HEK293 (cell line): ENCODE results near the gene PTPRK.

Experiments used
- CTCF ChIA-PET: fragments of 350-600 bp; formaldehyde crosslinking; extraction: SDS; loops from one replicate; lab custom pipeline; 2021; ENCODE audit warnings: antibody characterized with exemption; lab: Yijun Ruan, JAX
- POLR2A ChIA-PET: fragments of 300-600 bp; formaldehyde crosslinking; extraction: SDS; loops from one replicate; lab custom pipeline; 2020; ENCODE audit warnings: antibody characterized with exemption, inconsistent platforms; lab: Yijun Ruan, JAX
- H3K27ac ChIP-seq: fragments of 200-500 bp; sonication (Bioruptor generic); 2 replicates; pipeline ENCODE4 v1.5.1; 2014; ENCODE audit warnings: low read depth, low read length, control low read depth, inconsistent platforms; ENCODE audit errors: extremely low read depth
- H3K36me3 ChIP-seq, 2 experiments: fragments of 200-500 bp in 1 of 2; sonication (Bioruptor generic) in 1 of 2; 1 replicate in 1 of 2; 2 replicates in 1 of 2; pipeline ENCODE4 v1.5.1; 2014 to 2017; ENCODE audit warnings: inconsistent platforms in 2 of 2, low read length in 2 of 2; ENCODE audit not compliant: control insufficient read depth in 2 of 2, insufficient read depth in 1 of 2
- H3K4me1 ChIP-seq: fragments of 200-500 bp; sonication (Bioruptor generic); 2 replicates; pipeline ENCODE4 v1.5.1; 2014; ENCODE audit warnings: mild to moderate bottlenecking, low read length, inconsistent platforms; ENCODE audit not compliant: control insufficient read depth, insufficient read depth
- H3K4me3 ChIP-seq: 2 replicates; pipeline ENCODE4 v1.5.1; 2011; ENCODE audit warnings: low read depth, mild to moderate bottlenecking, control low read depth, low read length, moderate library complexity
- H3K9me3 ChIP-seq: fragments of 200-500 bp; sonication (Bioruptor generic); 2 replicates; pipeline ENCODE4 v1.5.1; 2014; ENCODE audit warnings: low read depth, low read length, inconsistent platforms; ENCODE audit not compliant: control insufficient read depth, insufficient read depth
- ATF2 ChIP-seq: fragments of 450-650 bp; formaldehyde crosslinking; IDR thresholded peaks from 2 replicates; pipeline ENCODE4 v1.5.1; 2016; ENCODE audit warnings: missing biosample characterization, missing genetic modification characterization, low read depth
- OSR2 ChIP-seq: fragments of 450-650 bp; formaldehyde crosslinking; IDR thresholded peaks from 2 replicates; pipeline ENCODE4 v1.5.1; 2016; ENCODE audit warnings: missing biosample characterization, missing genetic modification characterization
- PRDM1 ChIP-seq: fragments of 450-650 bp; formaldehyde crosslinking; IDR thresholded peaks from 2 replicates; pipeline ENCODE4; 2016; ENCODE audit warnings: missing biosample characterization, missing genetic modification characterization
- PRDM6 ChIP-seq: fragments of 450-650 bp; formaldehyde crosslinking; IDR thresholded peaks from 2 replicates; pipeline ENCODE4 v1.5.1; 2017; ENCODE audit warnings: missing biosample characterization, missing genetic modification characterization
- ZBTB1 ChIP-seq: fragments of 450-650 bp; formaldehyde crosslinking; IDR thresholded peaks from 2 replicates; pipeline ENCODE4 v1.5.1; 2016; ENCODE audit warnings: missing biosample characterization, missing genetic modification characterization
- ZBTB21 ChIP-seq: fragments of 450-650 bp; formaldehyde crosslinking; IDR thresholded peaks from 2 replicates; pipeline ENCODE4 v1.5.1; 2017; ENCODE audit warnings: missing biosample characterization, missing genetic modification characterization
- ZFP41 ChIP-seq: fragments of 450-650 bp; formaldehyde crosslinking; IDR thresholded peaks from 2 replicates; pipeline ENCODE4 v1.5.1; 2016; ENCODE audit warnings: missing biosample characterization, missing genetic modification characterization, borderline replicate concordance
- ZNF148 ChIP-seq: fragments of 450-650 bp; formaldehyde crosslinking; IDR thresholded peaks from 2 replicates; pipeline ENCODE4 v1.5.0; 2017; ENCODE audit warnings: missing biosample characterization, missing genetic modification characterization, borderline replicate concordance
- ZNF2 ChIP-seq: fragments of 450-650 bp; formaldehyde crosslinking; IDR thresholded peaks from 2 replicates; pipeline ENCODE4 v1.5.1; 2016; ENCODE audit warnings: missing biosample characterization, missing genetic modification characterization
- ZNF394 ChIP-seq: fragments of 450-650 bp; formaldehyde crosslinking; IDR thresholded peaks from 2 replicates; pipeline ENCODE4 v1.5.1; 2016; ENCODE audit warnings: missing biosample characterization, missing genetic modification characterization, mild to moderate bottlenecking, moderate library complexity, borderline replicate concordance
- ZNF548 ChIP-seq: fragments of 450-650 bp; formaldehyde crosslinking; IDR thresholded peaks from 2 replicates; pipeline ENCODE4 v1.5.1; 2016; ENCODE audit warnings: missing biosample characterization, missing genetic modification characterization
- ZNF629 ChIP-seq: fragments of 450-650 bp; formaldehyde crosslinking; IDR thresholded peaks from 2 replicates; pipeline ENCODE4 v1.5.1; 2017; ENCODE audit warnings: missing biosample characterization, missing genetic modification characterization
- ZNF639 ChIP-seq: fragments of 450-650 bp; formaldehyde crosslinking; IDR thresholded peaks from 2 replicates; pipeline ENCODE4 v1.5.1; 2016; ENCODE audit warnings: missing biosample characterization, missing genetic modification characterization

The PTPRK gene

GRCh38 chr6:128343706-128344105, 176.7 kb downstream of the PTPRK start (continued):
- TF ChIP-seq ZNF639 (tag by site-specific recombination) (no peak), ZBTB1 (no peak)
- TF ChIP-seq, all 188 proteins: peak for 0

- Histone ChIP-seq H3K36me3 (no peaks in the 10 kb centered on the region), H3K9me3 (no peaks in the 10 kb centered on the region), H3K4me1 (peaks cover 20% of the 10 kb centered on the region), H3K27ac (no peak overlapping the region), H3K4me3 (no peak overlapping the region)
- no peak for TF ChIP-seq ZNF548 (tag by site-specific recombination)
- peak; percentile 88 for TF ChIP-seq ZNF2 (tag by site-specific recombination)
- TF ChIP-seq PRDM6 (tag by site-specific recombination): peak; percentile 53
- TF ChIP-seq OSR2 (tag by site-specific recombination): peak; percentile 24; the same call in 1 of the 2 replicates
- no peak for TF ChIP-seq ZNF394 (tag by site-specific recombination)
- ChIA-PET CTCF (interaction anchor here (0.6 to 1.0 kb wide), 2 partner anchors 12 to 187 kb away, joined by 5 to 9 read pairs; no protein-coding TSS in a partner anchor), POLR2A (interaction anchor here (0.7 kb wide), 1 partner anchor 179 kb away, joined by 3 read pairs; no protein-coding TSS in a partner anchor)
Observed at GRCh38 chr6:128339635-128340450, 180.6 kb downstream of the PTPRK start.

- Histone ChIP-seq H3K4me3 (no peak overlapping the region), H3K9me3 (no peaks in the 10 kb centered on the region), H3K4me1 (peaks cover 20% of the 10 kb centered on the region), H3K36me3 (no peaks in the 10 kb centered on the region), H3K27ac (no peak overlapping the region)
- ChIA-PET POLR2A (interaction anchor here (0.7 kb wide), 1 partner anchor 13 kb away, joined by 3 read pairs; no protein-coding TSS in a partner anchor), CTCF (interaction anchor here (0.7 to 2.9 kb wide), 3 partner anchors 10 to 389 kb away, joined by 3 to 8 read pairs (median 3); no protein-coding TSS in a partner anchor)
- TF ChIP-seq ATF2 (tag by site-specific recombination): peak; percentile 75; the same call in 1 of the 2 replicates
- TF ChIP-seq ZFP41 (tag by site-specific recombination): no peak
- TF ChIP-seq ZNF629: peak; percentile 78
- TF ChIP-seq ZBTB21 (tag by site-specific recombination): peak; percentile 64
- TF ChIP-seq ZNF148 (tag by site-specific recombination): no peak
- peak; percentile 60; the same call in 1 of the 2 replicates for TF ChIP-seq PRDM1 (tag by site-specific recombination)
- TF ChIP-seq, all 188 proteins: peak for 4
Observed at GRCh38 chr6:128337619-128338018, 182.8 kb downstream of the PTPRK start.
